NCI-H1092 (cell line): Measurements from ENCODE around the gene C6orf62.
"Not testable (repeated sequence)": the region's sequence is repeated elsewhere in the genome, so short reads cannot be mapped to it uniquely, and the experiment has no call there.

Experiments used
- DNase-seq: peaks from one replicate; lab custom pipeline; 2025; lab: John Stamatoyannopoulos, UW

The C6orf62 gene

DNA sequence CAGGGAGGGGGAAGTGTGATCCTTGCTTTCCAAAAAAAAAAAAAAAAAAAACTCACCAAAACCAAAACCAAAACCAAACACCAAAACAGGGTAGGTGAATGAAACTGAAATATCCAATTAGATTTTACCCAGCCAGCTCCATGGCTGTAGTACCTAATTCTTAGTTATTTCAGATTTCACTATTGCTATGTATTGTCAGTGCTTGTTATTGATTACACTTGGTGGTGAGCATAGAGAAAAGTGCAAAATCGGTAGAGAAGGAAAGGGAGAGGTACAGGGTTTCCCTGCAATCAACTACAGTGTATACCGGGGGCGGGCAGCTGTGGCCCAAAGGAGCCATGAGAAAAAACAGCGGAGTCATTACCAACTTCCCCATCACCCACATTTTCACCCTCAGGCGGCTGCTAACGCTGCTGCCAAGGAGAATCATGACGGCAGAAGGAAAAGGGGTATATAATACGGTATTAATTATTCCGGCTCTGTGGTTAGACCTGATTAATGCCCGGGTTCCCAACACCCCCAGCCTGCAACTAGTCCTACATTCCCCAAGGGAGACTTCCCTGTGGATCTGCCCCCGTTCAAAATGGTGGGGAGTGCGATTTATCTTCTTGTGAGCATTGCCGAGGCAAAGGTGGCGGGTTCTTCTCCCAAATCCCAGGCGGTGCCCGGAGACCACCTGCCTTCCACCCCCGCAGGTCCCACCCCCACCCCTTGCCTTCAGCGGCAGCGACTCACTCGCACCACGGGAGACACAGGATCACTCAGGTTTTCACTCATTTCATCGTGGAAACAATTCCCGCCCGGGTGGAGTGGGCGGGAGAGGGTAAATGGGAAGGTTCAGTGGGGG lies at the start of gene C6orf62:
C6orf62 (minus strand) TSS at position 30 of the 847 bp plus-strand sequence. CDS start 486 bp downstream, outside the sequence.
- no peak for DNase-seq

DNA sequence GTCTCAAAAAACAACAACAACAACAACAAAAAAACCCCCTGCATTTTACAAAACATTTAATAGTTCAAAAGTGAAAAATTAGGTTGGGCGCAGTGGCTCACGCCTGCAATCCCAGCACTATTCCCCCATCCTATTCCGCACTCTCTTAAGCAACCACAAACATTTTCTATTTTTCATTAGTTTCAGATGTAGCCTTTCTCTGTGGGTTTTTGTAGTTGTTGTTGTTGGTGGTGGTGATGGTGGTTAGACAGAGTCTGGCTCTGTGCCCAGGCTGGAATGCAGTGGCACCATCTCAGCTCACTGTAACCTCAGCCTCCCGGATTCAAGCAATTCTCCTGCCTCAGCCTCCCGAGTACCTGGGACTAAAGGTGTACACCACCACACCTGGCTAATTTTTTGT lies 49.4 kb upstream of the C6orf62 start:
- no peak for DNase-seq

DNA sequence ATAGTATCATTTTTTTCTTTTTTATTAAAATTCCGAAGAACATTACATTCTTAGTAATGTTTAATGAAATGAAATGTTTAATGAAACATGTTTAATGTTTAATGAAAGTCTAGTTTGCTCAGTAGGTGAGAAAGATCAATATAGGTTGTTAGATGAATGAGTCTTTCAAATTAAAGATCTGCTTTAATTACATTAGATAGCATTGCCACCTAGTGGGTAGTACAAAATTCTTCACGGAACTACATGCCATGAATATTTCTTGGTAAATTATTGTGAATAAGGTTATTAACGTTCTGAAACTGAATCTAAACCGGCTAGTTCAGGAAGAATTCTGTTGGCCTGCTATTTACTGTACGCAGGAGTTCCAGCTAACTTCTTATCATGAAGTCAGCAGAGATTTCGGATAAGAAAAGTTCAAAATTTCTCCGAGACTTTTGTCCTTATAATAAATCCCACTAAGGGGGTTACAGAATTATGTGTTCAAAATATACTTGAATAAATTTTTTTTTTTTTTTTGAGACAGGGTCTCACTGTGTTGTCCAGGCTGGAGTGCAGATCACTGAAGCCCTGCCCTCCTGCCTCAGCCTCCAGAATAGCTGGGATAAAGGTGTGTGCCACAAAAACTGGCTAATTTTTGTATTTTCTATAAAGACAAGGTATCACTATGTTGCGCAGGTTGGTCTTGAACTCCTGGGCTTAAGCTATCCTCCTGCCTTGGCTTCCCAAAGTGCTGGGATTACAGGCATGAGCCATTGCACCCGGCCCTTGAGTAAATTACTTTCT lies 47.9 kb upstream of the C6orf62 start:
- DNase-seq: no peak

DNA sequence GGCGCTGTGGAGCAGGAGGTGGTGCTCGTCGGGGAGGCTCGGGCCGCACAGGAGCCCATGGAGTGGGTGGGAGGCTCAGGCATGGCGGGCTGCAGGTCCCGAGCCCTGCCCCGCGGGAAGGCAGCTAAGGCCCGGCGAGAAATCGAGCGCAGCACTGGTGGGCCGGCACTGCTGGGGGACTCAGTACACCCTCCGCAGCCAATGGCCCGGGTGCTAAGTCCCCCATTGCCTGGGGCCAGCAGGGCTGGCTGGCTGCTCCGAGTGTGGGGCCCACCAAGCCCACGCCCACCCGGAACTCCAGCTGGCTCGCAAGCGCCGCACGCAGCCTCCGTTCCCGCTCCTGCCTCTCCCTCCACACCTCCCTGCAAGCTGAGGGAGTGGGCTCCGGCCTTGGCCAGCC lies 47.0 kb upstream of the C6orf62 start:
- DNase-seq: not testable (repeated sequence)

DNA sequence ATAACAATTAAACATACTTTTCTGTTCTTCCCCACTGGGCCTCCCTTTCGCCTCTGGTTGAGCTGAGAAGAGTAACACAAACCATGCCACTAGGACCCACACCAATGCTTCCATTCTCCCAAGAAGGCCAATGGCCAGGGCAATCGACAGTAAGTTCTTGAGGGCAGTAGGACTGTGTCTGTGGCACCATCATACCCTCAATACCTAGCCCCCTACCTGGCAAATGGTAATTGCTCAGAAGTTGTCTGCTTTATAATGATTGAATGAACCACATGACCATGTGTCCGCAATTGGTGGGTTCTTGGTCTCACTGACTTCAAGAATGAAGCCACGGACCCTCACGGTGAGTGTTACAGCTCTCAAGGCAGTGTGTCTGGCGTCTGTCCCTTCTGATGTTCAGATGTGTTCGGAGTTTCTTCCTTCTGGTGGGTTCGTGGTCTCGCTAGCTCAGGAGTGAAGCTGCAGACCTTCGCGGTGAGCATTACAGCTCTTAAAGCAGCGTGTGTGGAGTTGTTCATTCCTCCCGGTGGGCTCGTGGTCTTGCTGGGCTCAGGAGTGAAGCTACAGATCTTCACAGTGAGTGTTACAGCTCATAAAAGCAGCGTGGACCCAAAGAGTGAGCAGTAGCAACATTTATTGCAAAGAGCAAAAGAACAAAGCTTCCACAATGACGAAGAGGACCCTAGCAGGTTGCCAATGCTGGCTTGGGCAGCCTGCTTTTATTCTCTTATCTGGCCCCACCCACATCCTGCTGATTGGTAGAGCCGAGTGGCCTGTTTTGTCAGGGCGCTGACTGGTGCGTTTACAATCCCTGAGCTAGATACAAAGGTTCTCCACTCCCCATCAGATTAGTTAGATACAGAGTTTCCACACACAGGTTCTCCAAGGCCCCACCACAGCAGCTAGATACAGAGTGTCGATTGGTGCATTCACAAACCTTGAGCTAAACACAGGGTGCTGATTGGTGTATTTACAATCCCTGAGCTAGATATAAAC lies 46.2 kb upstream of the C6orf62 start:
- DNase-seq: not testable (repeated sequence)

DNA sequence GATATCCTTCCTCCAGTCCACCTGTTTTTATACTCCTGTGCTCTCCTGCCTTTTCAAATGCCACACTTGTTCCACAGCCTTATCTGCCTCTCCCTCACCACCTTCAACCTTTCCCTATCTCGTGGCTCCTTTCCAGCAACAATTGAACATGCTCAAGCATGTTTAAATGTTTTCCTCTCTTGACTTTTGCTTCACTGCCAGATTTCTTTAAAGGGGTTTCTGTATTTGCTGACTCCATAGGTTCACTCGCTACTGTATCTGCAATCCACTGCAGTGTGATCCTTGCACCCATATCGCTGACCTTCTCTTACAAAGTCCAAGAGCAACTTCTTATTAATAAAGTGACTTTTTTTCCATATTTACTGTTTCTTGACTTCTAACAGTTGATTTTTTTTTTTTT lies 44.6 kb upstream of the C6orf62 start:
- no peak for DNase-seq

DNA sequence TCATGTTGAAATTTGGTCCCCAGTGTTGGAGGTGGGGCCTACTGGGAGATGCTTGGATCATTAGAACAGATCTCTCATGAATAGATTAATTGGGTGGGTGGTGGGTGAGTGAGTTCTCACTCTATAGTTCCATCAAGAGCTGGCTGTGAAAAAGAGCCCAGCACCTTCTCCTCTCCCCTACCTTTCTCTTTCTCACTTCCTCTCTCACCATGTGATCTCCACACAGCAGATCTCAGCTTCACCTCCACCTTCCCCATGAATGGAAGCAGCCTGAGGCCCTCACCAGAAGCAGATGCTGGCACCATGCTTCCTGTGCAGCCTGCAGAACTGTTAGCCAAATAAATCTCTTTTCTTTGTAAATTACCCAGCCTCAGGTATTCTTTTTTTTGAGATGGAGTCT lies 42.9 kb upstream of the C6orf62 start:
- DNase-seq: no peak

DNA sequence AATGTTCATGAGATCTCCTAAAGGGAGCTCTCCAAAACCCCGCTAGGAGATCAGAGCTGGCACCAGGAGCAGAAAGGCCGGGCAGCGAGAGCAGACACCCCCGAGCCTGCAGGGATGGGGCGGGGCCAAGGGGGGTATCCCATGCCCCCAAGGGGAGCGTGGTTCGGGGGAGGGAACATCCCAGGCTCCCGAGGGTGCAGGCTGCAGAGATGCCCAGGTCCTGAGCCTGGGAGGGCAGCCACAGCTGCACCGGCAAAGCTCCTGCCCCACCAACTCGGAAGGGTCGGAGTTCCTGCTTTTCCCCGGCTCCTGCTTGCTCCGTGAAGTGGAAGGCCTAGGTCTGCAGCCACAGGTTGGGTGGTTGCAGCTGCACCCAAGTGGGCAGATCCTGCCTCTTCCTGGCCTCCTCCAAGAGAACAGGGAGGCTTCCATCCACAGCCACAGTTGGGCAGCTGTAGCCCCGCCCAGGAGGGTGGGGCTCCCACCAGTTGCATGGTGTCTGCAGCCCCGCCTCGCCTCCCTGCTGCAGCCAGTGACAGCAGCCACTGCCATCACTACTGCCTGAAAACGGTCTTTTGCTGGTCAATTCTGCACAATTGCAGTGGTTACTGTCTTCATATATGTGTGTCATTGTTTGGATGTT lies 42.4 kb upstream of the C6orf62 start:
- no peak for DNase-seq

DNA sequence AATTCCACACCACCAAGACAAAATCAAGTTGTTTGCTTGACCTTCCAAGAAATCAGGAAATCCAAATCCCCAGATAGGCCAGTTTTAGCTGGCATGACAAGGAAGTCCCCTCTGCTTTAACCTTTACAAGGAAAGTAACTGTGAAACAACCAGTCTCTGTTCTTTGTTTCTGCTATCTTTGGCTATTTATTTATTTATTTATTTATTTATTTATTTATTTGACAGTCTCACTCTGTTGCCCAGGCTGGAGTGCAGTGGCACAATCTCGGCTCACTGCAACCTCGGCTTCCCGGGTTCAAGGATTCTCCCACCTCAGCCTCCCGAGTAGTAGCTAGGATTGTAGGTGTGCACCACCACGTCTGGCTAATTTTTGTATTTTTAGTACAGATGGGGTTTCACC lies 41.3 kb upstream of the C6orf62 start:
- DNase-seq: no peak

DNA sequence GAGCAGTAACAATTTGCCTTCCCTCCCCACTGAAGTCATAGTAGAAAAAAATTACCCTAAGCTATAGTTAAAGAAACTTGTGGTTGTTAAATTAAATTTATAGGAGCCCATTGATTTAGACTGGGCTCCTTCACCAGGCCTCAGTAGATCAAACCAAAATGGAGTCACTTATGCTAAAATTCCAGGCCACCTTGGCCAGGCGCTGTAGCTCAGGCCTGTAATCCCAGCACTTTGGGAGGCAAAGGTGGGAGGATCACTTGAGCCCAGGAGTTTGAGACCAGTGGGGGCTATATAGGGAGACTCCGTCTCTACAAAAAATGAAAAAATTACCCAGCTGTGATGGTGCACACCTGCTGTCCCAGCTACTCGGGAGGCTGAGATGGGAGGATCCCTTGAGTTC lies 40.8 kb upstream of the C6orf62 start:
- no peak for DNase-seq

DNA sequence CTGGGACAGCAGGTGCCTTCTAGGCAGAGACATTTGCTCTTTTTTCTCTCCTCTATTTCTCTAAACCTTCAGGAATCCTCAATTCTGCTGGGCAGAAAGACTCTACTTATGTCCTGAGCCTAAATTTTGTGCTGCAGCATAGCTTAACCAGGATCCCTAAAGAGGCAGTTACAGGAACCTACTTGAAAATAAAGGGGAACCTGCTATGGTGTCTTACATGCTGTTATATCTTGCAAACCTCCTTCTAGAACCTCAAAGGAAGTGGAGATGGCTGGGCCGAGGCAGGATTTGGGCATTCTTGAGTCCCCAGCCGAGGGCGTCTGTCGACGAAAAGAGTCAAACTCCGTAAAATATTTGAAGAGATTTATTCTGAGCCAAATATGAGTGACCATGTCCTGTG lies 38.7 kb upstream of the C6orf62 start:
- no peak for DNase-seq

DNA sequence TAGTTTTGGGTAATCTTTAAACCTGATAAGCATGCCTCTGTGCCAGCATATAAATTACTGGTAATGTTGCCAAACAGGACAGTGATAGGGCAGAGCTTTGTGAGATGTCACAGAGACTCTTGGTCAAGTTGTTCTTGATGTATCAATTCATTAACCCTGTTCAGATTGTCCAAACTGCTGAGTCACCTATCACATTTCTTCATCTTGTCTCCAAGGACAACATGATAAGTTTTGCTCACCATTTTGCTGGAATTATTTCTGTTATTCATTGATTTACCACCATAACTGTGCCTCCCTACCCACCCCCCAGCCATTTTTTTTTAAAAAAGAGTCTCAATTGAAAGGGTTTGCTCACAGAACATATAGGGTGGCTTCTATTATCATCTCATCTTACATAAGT lies 36.3 kb upstream of the C6orf62 start:
- no peak for DNase-seq

DNA sequence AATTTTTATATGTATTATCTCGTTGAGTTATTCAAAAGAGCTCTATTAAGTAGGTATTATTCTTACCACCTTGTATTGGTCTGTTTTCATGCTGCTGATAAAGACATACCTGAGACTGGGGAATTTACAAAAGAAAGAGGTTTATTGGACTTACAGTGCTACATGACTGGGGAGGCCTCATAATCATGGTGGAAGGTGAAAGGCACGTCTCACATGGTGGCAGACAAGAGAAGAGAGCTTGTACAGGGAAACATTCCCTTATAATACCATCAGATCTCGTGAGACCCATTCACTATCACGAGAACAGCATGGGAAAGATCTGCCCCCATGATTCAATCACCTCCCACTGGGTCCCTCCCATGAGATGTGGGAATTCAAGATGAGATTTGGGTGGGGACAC lies 35.4 kb upstream of the C6orf62 start:
- DNase-seq: not testable (repeated sequence)

DNA sequence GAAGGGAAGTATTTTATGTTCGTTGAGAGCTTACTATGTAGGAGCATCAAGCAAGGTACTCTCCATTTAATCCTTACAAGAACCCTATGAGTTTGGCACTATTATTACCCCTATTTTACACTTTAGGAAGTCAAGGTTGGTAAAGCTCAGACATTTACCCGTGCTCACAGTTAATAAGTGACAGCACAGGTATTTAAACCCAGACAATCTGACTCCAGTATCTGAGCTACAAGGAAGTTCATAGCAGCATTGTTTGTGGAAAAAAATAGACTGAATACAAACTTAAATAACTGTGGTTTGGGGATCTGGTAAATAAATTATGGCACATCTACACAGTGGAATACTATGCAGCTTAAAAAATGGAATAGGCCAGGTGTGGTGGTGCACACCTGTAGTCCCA lies 34.6 kb upstream of the C6orf62 start:
- no peak for DNase-seq

DNA sequence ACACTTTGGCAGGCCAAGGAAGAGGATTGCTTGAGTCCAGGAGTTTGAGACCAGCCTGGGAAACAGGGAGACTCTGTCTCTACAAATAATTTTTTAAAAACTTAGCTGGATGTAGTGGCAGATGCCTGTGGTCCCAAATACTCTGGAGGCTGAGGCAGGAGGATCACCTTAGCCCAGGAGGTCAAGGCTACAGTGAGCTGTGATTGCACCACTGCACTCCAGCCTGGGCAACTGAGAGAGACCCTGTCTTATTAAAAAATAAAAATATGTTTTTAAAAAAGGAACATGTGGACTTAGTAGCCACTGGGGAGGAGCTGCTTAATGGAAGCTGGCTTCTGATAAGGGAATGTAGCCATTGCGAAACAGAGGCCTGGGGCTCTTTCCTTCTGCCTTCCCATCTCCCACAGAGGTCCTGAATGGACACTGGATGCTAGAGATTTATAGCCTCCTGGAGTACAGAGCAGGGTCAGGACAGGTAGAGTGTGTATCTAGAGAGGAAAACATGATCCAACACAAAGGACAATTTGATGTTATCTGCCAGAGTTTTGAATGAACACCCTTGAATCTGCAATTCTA lies 34.1 kb upstream of the C6orf62 start:
- no peak for DNase-seq

DNA sequence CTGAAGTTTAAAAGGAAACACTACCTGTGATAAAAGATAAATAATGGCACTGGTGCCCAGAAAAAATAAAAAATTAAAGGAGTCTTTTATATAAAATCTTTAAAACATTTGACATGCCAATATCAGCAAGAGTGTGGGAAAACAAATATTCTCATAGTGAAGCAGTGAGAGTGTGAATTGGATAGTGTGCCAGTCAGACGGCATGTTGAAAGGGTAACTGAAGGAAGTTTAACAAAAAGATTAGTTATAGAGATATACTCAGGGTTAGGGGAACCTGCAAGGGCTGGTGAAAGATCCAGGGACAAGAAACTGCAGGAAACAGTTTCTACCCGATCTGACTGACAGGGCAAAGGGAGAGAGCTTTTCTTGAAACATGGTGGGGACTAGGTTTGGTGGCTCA lies 33.5 kb upstream of the C6orf62 start:
- no peak for DNase-seq

DNA sequence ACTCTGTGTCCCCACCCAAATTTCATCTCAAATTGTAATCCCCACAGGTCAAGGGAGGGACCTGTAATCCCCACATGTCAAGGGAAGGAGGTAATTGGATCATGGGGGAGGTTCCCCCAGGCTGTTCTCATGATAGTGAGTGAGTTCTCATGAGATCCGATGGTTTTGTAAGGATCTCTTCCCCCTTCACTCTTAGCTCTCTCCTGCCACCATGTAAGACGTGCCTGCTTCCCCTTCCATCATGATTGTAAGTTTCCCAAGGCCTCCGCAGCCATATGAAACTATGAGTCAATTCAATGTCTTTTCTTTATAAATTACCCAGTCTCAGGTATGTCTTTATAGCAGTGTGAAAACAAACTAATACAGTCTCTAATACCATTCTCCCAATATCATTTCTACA lies 31.9 kb upstream of the C6orf62 start:
- DNase-seq: not testable (repeated sequence)

DNA sequence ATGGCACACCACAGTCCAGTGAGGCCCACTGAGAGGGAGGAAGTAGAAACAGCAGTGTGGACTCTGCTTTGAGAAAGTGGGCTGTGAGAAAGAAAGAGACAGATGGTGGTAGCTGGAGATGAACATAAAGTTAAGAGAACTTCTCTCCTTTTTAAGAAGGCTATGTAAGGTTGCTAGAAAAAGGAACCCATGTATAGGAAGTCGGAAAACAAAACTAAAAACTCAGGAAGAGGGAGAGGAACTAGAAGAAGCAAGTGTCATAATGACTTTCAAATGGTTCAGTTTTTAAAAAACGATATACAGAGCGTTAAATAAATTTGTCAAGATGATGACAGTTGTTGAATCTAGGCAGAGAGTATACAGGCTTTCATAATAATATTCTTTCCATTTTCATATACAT lies 30.3 kb upstream of the C6orf62 start:
- no peak for DNase-seq

DNA sequence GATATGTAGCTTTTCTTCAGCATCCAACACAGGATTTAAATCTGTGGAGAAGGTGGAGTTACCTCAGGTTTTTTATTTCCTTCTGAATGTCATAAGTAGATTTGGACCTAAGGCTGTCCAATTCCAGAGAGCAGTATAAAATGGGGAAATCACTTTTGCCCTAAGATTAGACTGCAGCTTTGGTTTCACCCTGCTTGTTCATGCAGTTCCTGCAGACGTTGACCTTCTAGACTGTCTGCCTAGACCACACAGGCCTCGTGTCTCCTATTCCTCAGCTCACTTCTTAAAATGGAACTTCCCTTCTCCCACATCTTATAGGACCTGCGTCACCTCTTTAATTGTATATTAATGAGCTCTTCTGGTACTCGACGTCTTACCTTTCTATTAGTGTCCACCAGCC lies 26.0 kb upstream of the C6orf62 start:
- DNase-seq: no peak

DNA sequence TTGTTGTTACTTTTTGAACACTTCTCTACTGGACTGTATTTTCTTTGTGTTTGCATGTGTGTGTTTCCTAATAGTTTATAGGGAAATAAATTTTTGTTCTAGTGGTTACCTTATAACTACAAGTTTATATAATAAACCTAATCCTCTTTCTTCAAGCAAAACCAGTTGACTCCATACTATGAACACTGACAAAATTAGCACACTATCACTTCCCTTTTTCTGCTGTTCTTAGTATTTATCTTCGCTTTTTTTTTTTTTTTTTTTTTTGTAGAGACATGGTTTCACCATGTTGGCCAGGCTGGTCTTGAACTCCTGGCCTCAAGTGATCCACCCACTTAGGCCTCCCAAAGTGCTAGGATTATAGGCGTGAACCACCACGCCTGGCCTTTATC lies 25.0 kb upstream of the C6orf62 start:
- DNase-seq: no peak

DNA sequence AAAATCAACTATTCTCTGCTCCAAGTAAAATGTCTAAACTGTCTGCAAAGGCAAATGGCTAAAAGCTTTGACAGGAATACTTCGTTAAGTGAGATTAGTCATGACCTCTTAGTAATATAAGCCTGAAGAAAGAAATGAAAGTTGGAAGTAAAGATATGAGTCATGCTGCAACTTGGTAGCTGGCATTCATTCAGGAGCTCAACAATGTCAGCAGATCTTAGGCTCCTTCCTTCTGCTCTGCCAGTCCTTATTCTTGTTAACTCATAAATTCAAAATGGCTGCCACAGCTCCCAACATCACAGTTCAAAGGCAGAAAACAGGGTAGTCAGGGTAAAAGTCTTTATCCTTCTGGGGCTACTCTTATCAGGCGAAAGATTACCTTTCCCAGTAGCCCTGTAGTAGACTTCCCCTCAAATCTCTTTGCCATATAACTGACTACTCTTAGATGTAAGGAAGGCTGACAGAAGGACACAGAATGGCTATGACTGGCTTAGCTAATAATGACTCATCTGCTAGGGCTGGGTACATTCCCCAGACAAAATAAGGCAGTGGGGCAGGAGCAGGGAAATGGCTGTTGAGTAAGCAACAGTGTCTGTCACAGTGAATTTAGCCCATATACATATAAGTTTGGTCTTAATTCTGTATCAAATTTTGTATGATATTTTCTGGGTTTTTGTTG lies 24.4 kb upstream of the C6orf62 start:
- DNase-seq: no peak
